Kidney (tissue), 14 donors: ENCODE data around the gene CACNA1E. TPM values are rescaled to one million over a fixed set of nuclear protein-coding genes. Genes with fewer than 3 reads are reported as not detected.

ENCODE experiments used
- DNase-seq, 5 donors: peaks; one replicate each; pipeline ENCODE4 v3.0.0-alpha.2; 2013 to 2020
- FAIRE-seq: peaks from 2 replicates; lab custom pipeline; 2012; peaks lifted over from hg19 to GRCh38; lab: Jason Lieb, UNC
- H3K27ac ChIP-seq, 2 donors: one replicate each; pipeline ENCODE4 v1.7.0; 2013; ENCODE audit warnings: low read depth in 2 of 2, low read length in 2 of 2, inconsistent platforms in 1 of 2
- H3K27me3 ChIP-seq: one replicate; pipeline ENCODE4 v1.7.1; 2013; ENCODE audit warnings: low read length, inconsistent platforms; ENCODE audit not compliant: control insufficient read depth, insufficient read depth
- H3K36me3 ChIP-seq, 3 donors: one replicate each; pipeline versions ENCODE4 v1.7.0 to v1.7.1; 2013; ENCODE audit warnings: low read length in 3 of 3, control low read depth in 1 of 3, inconsistent platforms in 1 of 3; ENCODE audit not compliant: insufficient read depth in 3 of 3, control insufficient read depth in 2 of 3
- H3K4me1 ChIP-seq, 3 donors: one replicate each; pipeline versions ENCODE4 v1.7.0 to v1.7.1; 2013; ENCODE audit warnings: low read length in 3 of 3, inconsistent platforms in 1 of 3, low read depth in 1 of 3; ENCODE audit not compliant: control insufficient read depth in 2 of 3, insufficient read depth in 2 of 3
- H3K4me3 ChIP-seq, 3 donors: one replicate each; pipeline versions ENCODE4 v1.7.0 to v1.8.1; 2013; ENCODE audit warnings: low read length in 3 of 3, control low read depth in 1 of 3, inconsistent platforms in 1 of 3
- H3K9ac ChIP-seq, 3 donors: one replicate each; pipeline versions ENCODE4 v1.7.0 to v1.7.1; 2013; ENCODE audit warnings: low read length in 3 of 3, control low read depth in 1 of 3, inconsistent platforms in 1 of 3
- H3K9me3 ChIP-seq, 3 donors: one replicate each; pipeline versions ENCODE4 v1.7.0 to v1.7.1; 2013; ENCODE audit warnings: low read length in 3 of 3, control low read depth in 1 of 3, inconsistent platforms in 1 of 3; ENCODE audit not compliant: control insufficient read depth in 2 of 3, insufficient read depth in 1 of 3
- CTCF ChIP-seq: IDR thresholded peaks from 3 replicates; pipeline ENCODE4 v1.5.1; 2012; ENCODE audit warnings: mild to moderate bottlenecking, moderate library complexity, borderline replicate concordance; ENCODE audit not compliant: insufficient read depth; ENCODE audit errors: extremely low read depth
- intact Hi-C: fragments of 100-400 bp; cut with DNase I; formaldehyde crosslinking; loops from one replicate; pipeline ENCODE4 v1.11.1; 2022
- polyA plus RNA-seq: library from polyadenylated mRNA; stranded (reverse); fragments of 350-450 nt; fragmentation: Illumina TruSeq; extraction: RNeasy Lipid Tissue Mini Kit (QIAGEN cat#74804); gene quantifications from one replicate; pipeline ENCODE4 v1.2.3, GENCODE V29; 2014; ENCODE audit warnings: low read depth, low replicate concordance; ENCODE audit not compliant: insufficient read depth
- total RNA-seq: library from RNA; stranded (reverse); fragmentation: NEBNext Ultra II Directional; extraction: Animal tissue kit (Norgen Biotek cat#: 25700); gene quantifications from one replicate; pipeline ENCODE4 v1.2.1, GENCODE V29; 2021
- donor health status: control.
- donor health status: control.
- donor health status: control.
- donor health status: control.
- donor health status: control.
- donor health status: DM: yes; HTN: yes; CAD: no.
- donor health status: Normal renal cell carcinoma (clear cell type).

The CACNA1E gene
- total and polyA plus RNA-seq, 2 donors from 2014 or later: 0.19 TPM

DNA sequence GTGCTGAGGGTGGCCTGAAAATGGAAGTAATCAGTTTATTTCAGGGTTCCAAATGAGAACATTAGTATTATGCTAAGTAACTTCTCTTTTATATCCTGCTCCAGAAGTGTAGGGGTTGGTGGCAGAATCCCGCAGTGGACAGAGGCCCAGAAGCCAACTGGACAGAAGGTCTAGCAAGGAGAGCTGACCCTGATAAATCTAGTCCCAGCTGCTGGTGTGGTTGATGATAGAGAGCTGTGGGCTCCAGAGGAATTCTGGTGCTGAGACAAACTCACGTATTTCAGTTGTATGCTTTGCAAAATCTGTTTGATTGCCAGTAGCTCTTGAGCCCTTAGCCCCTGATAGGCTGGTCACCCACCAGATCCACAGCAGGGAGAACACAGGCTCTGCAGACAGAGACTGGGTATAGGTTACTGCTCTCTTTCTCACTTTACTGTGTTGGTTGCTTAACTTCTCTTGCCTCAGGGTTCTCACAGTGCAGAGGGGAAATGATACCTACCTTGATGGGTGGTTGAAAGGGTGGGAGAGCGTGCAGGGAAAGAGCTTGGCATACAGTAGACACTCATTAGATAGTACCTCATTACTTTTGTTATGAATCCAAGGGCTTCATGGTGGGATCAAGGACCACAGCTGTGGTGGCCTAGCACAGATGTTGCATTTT, 29.6 kb upstream of the CACNA1E start:
- Histone ChIP-seq H3K9me3 (no peaks in the 10 kb centered on the region), H3K27ac (no peak overlapping the region), H3K36me3 (no peaks in the 10 kb centered on the region), H3K9ac (no peak overlapping the region), H3K4me1 (peaks cover 0 to 16% (median 6%) of the 10 kb centered on the region in 3 donors), H3K27me3 (no peaks in the 10 kb centered on the region), H3K4me3 (no peak overlapping the region)
- intact Hi-C loops: no loop called here
- FAIRE-seq: no peak
- no peak for DNase-seq
- no peak for TF ChIP-seq CTCF

DNA sequence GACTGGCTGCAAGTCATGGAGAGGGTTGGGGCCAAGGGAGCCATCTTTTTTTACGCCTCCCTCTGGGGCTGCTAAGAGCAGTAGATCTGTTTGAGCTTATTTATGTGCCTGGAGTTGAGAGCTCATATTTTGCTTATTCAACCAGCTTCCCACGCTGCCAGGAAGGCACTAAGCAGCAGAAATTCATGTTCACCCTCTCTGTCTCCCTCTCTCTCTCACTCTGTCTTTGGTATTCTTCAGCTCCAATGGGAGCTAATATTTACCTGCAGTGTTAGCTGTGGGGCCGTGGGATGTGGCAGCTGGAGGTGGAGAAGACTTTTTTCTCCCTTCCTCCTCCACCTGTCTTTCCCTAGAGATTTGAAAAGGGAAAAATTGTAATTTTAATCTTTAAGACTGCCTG, 26.8 kb upstream of the CACNA1E start:
- H3K27ac ChIP-seq: no peak overlapping the region
- no peaks in the 10 kb centered on the region for H3K27me3 ChIP-seq
- intact Hi-C loops: no loop called here
- no peaks in the 10 kb centered on the region for H3K36me3 ChIP-seq
- H3K4me3 ChIP-seq: no peak overlapping the region
- no peak for FAIRE-seq
- no peaks in the 10 kb centered on the region for H3K9me3 ChIP-seq
- no peak overlapping the region for H3K9ac ChIP-seq
- H3K4me1 ChIP-seq: peaks cover 0 to 16% (median 6%) of the 10 kb centered on the region in 3 donors
- DNase-seq: no peak
- TF ChIP-seq CTCF: no peak

DNA sequence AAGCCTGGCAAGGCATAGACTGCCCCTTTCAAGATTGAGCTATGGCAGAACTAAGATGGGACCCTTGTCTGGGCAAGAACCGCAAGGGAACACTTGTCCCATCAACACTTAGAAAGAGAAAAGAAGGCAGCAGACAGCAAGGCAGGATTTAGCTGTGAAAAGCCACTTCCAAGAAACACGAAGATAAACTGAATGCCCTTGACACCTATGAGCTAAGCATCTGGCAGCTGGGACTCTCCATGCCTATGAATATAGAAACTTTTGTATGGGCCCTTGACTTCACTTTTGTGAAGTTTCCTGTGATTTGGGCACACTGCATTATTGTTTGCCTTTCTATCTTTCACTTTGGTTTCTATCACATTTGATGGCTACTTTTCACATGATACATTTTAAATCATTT, 24.9 kb upstream of the CACNA1E start:
- TF ChIP-seq CTCF: no peak
- Histone ChIP-seq H3K9me3 (no peaks in the 10 kb centered on the region), H3K27me3 (no peaks in the 10 kb centered on the region), H3K27ac (no peak overlapping the region), H3K4me3 (no peak overlapping the region), H3K36me3 (no peaks in the 10 kb centered on the region), H3K4me1 (peaks cover 0 to 4% (median 2%) of the 10 kb centered on the region in 3 donors), H3K9ac (no peak overlapping the region)
- intact Hi-C loops: no loop called here
- no peak for DNase-seq
- no peak for FAIRE-seq

DNA sequence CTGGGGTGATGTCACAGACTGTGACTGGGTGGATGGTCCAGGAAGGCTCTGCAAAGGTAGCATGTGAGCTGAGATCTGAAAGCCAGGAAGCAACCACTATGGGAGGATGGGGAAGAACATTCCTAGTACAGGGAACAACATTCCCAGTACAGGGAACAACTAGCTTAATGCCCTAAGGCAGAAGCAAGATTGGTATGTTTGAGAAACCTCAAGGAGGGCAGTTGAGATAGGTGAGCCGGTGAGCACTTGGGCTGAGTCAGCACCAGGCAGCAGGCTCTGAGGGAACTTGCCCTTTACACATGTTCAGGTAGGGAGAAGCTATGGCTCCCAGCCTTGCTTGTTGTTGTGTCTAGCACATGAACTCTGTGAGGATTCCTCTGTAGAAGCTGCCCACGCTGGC, 24.2 kb upstream of the CACNA1E start:
- Histone ChIP-seq H3K27me3 (no peaks in the 10 kb centered on the region), H3K36me3 (no peaks in the 10 kb centered on the region), H3K9ac (no peak overlapping the region), H3K4me3 (no peak overlapping the region), H3K4me1 (no peaks in the 10 kb centered on the region), H3K9me3 (no peaks in the 10 kb centered on the region), H3K27ac (no peak overlapping the region)
- FAIRE-seq (no peak), DNase-seq (no peak)
- intact Hi-C loops: no loop called here
- TF ChIP-seq CTCF: no peak
